ENCODE measurements around the gene TRAF3.
"Not testable (repeated sequence)": the region's sequence is repeated elsewhere in the genome, so short reads cannot be mapped to it uniquely, and the experiment has no call there.

Gene TRAF3

DNA sequence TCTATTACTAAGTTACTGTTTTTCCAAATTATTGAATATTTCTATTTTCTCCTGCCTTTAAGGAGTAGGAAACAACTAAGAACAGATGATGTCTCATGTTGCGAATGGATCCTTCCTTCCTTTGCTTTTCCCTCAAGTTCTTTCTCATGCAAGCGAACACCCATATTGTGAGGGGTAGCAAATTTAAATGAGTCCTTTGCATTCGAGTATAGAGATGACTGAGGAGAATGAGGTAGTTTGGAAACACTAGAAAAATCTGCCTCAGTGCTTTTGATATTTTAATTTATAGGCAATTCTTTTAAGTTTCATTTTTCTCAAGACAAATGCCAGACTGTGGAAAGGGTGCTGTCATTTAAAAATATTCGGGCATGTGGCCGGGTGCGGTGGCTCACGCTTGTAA lies 56.1 kb downstream of the TRAF3 start:
- in situ Hi-C loops (cut with HindIII; ENCODE audit: low pct_ligation_motif_present, low sequenced_read_pairs) = no loop called here
- no peaks in the 10 kb centered on the region for H3K27me3 ChIP-seq (replicated peaks)
- H3K36me3 ChIP-seq (replicated peaks) = no peaks in the 10 kb centered on the region
- no peak overlapping the region for H3K27ac ChIP-seq
- DNase-seq = no peak
- H3K4me3 ChIP-seq (ENCODE audit: low read depth, low read length) = no peak overlapping the region
- TF ChIP-seq, protein P1, sequence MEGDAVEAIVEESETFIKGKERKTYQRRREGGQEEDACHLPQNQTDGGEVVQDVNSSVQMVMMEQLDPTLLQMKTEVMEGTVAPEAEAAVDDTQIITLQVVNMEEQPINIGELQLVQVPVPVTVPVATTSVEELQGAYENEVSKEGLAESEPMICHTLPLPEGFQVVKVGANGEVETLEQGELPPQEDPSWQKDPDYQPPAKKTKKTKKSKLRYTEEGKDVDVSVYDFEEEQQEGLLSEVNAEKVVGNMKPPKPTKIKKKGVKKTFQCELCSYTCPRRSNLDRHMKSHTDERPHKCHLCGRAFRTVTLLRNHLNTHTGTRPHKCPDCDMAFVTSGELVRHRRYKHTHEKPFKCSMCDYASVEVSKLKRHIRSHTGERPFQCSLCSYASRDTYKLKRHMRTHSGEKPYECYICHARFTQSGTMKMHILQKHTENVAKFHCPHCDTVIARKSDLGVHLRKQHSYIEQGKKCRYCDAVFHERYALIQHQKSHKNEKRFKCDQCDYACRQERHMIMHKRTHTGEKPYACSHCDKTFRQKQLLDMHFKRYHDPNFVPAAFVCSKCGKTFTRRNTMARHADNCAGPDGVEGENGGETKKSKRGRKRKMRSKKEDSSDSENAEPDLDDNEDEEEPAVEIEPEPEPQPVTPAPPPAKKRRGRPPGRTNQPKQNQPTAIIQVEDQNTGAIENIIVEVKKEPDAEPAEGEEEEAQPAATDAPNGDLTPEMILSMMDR (IDR thresholded peaks at IDR 0.05; ENCODE audit: low read depth, low read length, missing control alignments) = no peak

DNA sequence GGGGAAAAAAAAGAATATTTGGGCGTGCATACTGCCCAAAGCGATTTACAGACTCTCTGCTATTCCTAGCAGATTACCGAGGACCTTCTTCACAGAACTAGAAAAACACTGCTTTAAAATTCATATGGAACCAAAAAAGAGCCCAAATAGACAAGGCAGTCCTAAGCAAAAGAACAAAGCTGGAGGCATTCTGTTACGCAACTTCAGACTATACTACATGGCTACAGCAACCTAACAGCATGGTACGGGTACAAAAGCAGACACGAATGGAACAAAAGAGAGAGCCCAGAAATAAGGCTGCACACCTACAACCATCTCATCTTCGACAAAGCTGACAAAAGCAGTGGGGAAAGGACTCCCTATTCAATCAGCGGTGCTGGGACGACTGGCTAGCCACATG lies 56.7 kb downstream of the TRAF3 start:
- Histone ChIP-seq H3K4me3 (ENCODE audit: low read depth, low read length) (no peak overlapping the region), H3K27ac (no peak overlapping the region), H3K36me3 (replicated peaks) (no peaks in the 10 kb centered on the region), H3K27me3 (replicated peaks) (no peaks in the 10 kb centered on the region)
- in situ Hi-C loops (cut with HindIII; ENCODE audit: low pct_ligation_motif_present, low sequenced_read_pairs) = no loop called here
- DNase-seq = no peak
- TF ChIP-seq, protein P1 (IDR thresholded peaks at IDR 0.05; ENCODE audit: low read depth, low read length, missing control alignments) = no peak

DNA sequence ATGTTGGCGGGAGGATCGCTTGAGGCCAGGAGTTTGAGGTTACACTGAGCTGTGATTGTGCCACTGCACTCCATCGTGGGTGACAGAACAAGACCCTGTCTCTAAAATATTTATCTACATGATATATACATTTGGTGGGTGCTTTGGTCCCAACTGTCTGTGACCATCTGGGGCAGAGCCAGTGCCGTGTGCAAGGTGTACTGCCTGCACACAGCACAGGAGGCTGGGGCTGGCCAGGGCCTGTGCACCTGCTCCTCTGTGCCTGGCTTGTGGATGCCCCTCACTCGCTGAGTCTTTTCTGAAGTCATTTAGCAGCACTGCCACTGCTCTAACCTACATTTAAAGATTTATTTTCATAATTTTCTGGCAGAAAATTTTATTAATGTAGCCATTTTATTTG lies 58.7 kb downstream of the TRAF3 start:
- no peak for DNase-seq
- no peaks in the 10 kb centered on the region for H3K36me3 ChIP-seq (replicated peaks)
- no peaks in the 10 kb centered on the region for H3K27me3 ChIP-seq (replicated peaks)
- no peak overlapping the region for H3K4me3 ChIP-seq (ENCODE audit: low read depth, low read length)
- H3K27ac ChIP-seq = no peak overlapping the region
- TF ChIP-seq, protein P1 (IDR thresholded peaks at IDR 0.05; ENCODE audit: low read depth, low read length, missing control alignments) = no peak
- in situ Hi-C loops (cut with HindIII; ENCODE audit: low pct_ligation_motif_present, low sequenced_read_pairs) = no loop called here

DNA sequence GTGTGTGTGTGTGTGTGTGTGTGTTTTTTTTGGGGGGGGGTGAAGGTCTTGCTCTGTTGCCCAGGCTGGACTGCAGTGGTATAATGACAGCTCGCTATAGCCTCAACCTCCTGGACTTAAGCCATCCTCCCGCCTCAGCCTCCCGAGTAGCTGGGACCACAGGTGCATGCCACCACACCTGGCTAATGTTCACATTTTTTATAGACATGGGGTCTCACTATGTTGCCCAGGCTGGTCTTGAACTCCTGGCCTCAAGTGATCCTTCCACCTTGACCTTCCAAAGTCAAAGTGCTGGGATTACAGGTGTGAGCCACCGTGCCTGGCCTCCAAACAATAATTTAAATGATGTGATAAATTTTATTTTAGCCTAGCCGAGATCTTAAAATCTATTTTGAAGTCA lies 59.9 kb downstream of the TRAF3 start:
- H3K27ac ChIP-seq; H3K36me3 ChIP-seq (replicated peaks); H3K4me3 ChIP-seq (ENCODE audit: low read depth, low read length); in situ Hi-C loops (cut with HindIII; ENCODE audit: low pct_ligation_motif_present, low sequenced_read_pairs); DNase-seq; H3K27me3 ChIP-seq (replicated peaks): not testable (repeated sequence)

DNA sequence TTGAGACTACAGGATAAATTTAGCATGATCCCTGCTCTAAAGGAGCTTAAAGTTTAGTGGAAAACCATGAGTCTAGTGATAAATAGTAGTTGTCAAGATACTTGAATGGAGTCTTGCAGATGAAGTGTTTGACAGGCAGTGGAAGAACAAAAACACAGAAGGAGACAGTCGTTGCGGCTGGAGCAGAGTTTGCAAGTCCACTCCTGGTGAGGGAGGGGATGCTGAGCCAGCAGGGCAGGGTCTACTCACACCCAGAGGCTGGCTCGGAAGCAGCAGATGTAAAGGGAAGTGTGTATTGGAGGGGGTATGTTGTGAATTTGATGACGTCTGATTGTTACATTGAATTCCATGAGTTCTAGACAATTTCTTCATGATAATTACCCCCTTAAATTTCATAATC lies 61.3 kb downstream of the TRAF3 start:
- H3K36me3 ChIP-seq (replicated peaks) = no peaks in the 10 kb centered on the region
- in situ Hi-C loops (cut with HindIII; ENCODE audit: low pct_ligation_motif_present, low sequenced_read_pairs) = no loop called here
- no peak for DNase-seq

DNA sequence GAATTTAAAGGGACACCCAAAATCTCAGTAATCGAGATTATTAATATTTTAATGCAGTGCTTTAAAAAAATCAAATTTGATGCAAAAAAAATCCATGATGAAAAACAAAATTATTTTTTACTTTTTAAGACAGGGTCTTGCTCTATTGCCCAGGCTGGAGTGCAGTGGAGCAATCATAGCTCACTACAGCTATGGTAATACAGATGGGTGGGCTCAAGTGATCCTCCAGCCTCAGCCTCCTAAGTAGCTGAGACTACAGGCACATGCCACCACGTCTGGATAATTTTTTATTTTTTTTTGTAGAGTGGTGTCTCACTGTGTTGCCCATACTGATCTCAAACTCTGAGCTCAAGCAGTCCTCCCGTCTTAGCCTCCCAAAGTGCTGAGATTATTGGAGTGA lies 62.9 kb downstream of the TRAF3 start:
- H3K36me3 ChIP-seq (replicated peaks) = no peaks in the 10 kb centered on the region
- no peak overlapping the region for H3K4me3 ChIP-seq (ENCODE audit: low read depth, low read length)
- TF ChIP-seq, protein P1 (IDR thresholded peaks at IDR 0.05; ENCODE audit: low read depth, low read length, missing control alignments) = no peak
- H3K27ac ChIP-seq = no peak overlapping the region
- no peak for DNase-seq
- H3K27me3 ChIP-seq (replicated peaks) = no peaks in the 10 kb centered on the region
- in situ Hi-C loops (cut with HindIII; ENCODE audit: low pct_ligation_motif_present, low sequenced_read_pairs) = no loop called here

More for the DNA sequence above, 61.3 kb downstream of the TRAF3 start:
- TF ChIP-seq, protein P1 (IDR thresholded peaks at IDR 0.05; ENCODE audit: low read depth, low read length, missing control alignments) = no peak
- Histone ChIP-seq H3K4me3 (ENCODE audit: low read depth, low read length) (no peak overlapping the region), H3K27ac (no peak overlapping the region), H3K27me3 (replicated peaks) (no peaks in the 10 kb centered on the region)
